Measurements from ENCODE around the gene RPL38.

The RPL38 gene

DNA sequence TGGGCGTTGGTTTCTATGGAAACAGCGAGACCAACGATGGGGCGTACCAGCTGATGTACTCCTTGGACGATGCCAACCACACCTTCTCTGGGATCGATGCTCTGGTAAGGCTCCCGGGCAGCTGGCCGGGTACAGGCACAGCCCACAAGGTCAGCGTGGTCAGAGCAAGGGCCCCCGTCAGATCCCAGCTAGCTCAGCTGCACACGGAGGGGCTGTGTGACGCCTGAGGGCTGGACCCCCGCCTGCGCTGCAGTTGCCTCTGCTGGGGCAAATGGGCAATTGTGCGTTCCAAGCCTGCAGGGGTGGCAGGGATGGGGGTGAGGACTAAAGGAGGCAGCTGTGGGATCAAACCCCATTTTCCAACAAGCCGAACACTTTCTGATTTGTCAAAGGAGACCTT, 27.4 kb downstream of the RPL38 start:
- DNase-seq: no peak

- no peak for DNase-seq
Observed at GRCh38 chr17:74231928-74232907, 28.7 kb downstream of the RPL38 start.

- DNase-seq: no peak
Observed at GRCh38 chr17:74233937-74234336, 30.5 kb downstream of the RPL38 start.

DNA sequence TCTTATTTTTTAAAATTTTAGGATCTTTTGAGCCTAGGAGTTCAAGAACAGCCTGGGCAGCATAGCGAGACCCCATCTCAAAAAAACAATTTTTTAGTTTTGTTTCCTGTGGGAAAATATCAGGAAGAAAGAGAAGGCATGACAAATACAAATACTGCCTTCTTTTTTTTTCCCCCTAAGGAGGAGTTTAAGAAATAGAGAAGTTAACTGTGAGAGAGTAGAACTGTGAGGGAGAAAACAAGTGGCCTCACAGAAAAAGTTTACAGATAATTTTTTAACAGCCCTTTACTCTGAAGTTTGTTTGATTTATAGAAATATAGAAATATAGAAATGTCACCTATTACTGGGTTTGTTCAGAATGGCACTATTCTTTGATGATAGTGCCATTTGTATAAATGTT, 31.0 kb downstream of the RPL38 start:
- DNase-seq: no peak

- DNase-seq: no peak
Observed at GRCh38 chr17:74235040-74235581, 31.6 kb downstream of the RPL38 start.

- DNase-seq: no peak
Observed at GRCh38 chr17:74235911-74236371, 32.5 kb downstream of the RPL38 start.

- no peak for DNase-seq
Observed at GRCh38 chr17:74237321-74237720, 33.8 kb downstream of the RPL38 start.

DNA sequence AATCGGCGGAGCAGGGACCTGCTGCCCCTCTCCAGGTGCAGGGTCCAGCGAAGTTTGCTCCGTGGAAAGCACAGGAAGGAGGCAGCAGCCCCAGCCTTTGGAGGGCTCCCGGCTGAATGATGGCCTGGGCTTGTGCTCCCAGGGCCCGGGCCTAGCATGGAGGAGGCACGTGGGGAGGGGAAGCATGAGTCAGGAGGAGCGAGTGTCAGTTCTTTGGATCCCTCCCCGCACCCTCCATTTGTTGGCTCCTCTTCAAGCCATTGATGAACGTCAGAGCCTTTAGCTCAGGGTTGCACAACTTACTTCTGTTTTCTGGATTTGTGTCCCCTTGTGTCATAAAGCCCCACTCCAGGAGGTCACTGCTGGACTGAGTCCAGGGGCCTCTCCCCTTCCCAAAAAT, 35.7 kb downstream of the RPL38 start:
- DNase-seq: no peak

GRCh38 chr17:74240618-74241205, 37.2 kb downstream of the RPL38 start:
- DNase-seq: no peak

DNA sequence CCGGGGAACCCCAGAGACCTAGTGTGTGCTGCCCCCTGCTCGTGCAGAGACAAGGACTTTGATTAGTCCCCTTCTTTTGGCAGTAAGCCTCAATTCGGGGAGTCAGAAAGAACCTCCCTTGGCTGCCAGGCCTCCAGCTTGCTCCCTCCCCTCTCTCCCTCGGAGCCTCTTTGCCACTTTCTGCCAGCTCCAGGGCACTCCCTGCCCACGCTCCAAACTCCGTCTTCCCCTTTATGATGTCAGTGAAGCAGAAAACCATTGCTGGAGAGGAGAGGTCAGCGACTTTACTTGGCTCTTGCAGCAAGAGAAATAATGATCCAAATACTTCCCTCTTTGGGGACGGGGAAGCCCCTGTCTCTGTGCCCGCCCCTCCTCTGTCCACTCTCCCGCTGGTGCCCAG, 38.0 kb downstream of the RPL38 start:
- no peak for DNase-seq

DNA sequence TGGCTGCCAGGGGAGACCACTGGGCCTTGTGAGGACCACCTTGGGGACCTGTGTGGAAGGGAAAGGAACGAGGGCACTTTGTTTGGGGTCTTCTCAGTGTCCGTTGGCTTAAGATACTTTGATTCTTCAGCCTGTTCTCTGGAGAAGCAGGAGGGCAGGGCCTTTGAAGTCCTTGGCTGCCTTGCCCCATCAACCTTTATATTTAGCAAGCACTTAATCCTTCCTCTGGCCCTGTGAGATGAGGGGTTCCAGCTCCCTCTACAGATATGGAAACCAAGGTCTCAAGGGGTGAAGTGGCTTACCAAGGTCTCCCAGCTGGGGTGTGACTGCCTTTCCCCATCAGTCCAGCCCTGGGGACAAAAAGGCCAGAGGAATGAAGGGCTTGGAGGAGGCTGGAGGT, 38.4 kb downstream of the RPL38 start:
- no peak for DNase-seq

GRCh38 chr17:74243013-74243755, 39.7 kb downstream of the RPL38 start:
- DNase-seq: no peak

DNA sequence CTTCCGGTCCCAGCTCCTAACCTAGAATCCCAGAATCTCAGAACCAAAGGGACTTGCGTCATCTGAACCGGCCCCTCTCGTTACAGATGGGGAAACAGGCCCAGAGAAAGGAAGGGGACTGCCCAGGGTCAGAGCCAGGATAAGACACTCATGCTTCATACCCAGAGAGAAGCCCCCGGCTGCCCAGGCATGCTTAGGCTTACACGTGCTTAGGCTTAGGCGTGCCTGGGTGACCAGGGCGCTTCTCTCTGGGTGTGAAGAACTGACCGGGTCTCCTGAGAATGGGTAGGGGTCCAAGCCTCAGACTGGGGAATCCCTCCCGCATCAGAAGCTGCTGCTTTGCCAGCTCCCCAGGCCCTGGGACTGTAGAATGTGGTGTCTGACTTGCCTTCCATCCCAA, 40.6 kb downstream of the RPL38 start:
- DNase-seq: no peak

DNA sequence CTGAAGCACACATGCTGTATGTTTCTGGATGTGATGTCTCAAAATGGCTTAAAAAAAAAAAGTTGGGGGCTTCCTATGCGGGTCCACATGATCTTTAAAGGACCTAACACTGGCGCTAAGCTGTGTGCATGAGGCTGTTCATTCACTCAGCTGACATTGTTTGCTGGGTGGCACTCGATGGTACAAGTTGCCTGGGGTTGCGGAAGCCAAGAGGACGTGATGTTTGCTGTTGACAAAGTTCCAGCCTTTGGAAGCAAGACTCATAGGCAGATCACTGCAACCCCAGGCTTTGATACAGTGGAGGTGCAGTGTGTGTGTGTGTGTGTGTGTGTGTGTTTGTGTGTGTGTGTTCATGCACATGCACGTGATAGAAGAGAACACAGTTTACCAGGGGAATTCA, 41.1 kb downstream of the RPL38 start:
- DNase-seq: no peak

GRCh38 chr17:74245145-74245831, 41.8 kb downstream of the RPL38 start:
- no peak for DNase-seq

- DNase-seq: no peak
Observed at GRCh38 chr17:74245871-74246270, 42.4 kb downstream of the RPL38 start.

DNA sequence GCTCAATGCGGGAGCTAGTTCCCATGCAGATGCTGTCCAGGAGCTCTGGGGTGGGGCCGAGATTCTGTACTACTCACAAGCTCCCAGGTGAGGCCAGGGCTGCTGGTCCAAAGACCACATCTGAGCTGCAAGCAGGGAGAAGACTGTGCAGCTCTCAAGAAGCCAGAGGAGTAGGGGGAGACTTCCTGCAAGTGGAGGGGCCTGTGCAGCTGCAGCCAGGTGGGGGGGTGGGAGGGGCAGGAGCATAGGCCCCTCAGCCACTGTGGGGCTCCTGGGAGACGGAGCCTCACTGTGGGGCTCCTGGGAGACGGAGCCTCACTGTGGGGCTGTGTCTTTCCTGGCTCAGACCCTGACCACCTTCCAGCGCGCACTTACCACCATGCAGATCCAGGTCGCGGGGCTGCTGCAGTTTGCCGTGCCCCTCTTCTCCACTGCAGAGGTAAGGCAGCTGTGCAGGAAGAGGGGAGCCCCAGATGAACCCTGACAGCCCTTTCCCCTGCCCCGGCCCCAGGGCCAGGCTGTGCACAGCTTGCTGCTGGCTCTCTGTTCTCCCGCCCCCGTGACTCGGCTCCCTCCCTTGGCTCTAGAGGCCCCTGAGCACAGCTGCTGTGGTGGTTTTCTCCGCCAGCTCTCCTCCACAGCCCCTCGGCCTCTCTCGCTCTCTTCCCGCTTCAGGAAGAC, 46.3 kb downstream of the RPL38 start:
- no peak for DNase-seq

DNA sequence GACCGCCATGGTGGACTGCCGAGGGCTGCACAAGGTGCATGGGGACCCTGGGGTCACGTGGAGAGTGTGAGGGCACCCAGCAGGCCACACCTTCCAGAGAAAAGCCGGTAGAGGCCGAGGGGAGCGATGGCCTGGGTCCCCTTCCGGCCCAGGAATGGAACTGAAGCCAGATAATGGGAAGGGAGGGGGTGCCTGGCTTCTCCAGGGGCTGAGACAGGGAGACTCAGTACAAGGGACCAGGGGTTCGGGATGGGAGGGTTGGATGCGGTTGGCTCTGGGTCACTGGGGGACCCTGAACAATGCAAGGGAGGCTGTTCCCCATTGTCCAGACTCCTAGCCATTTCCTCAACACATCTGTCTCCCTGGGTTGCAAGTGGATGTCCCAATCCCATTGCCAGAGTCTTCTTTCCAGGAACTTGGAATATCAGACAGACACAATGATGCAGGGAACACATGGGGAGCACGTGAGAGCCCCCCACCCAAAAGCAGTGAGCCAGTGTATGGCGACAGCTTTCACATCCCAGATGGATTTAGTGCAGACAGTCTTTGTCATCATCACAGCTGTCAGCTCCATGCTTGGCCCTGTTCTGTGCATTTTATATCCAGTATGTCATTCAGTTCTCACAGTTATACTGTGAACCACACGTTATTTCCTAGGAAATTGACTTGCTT, 47.0 kb downstream of the RPL38 start:
- no peak for DNase-seq

- no peak for DNase-seq
Observed at GRCh38 chr17:74251051-74251450, 47.6 kb downstream of the RPL38 start.

DNA sequence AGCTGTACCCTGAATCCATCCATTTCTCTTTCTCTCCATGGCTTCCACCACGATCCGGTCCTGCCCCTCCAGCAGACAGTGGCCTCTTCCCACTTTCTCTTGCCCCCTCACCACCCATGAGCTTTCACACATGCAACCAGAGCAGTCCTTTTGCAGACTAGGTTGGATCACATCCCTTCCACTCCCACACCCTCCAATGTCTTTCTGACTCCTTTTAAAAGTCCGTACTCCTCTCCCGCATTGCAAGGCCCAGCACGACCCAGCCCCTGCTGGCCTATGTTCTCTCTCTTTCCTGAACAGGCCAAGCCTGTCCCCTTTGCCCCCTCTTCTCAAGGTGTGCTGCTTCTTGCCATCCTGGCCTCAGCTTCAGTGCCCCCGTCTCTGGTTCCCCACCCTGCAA, 48.1 kb downstream of the RPL38 start:
- DNase-seq: no peak

GRCh38 chr17:74252211-74252610, 48.7 kb downstream of the RPL38 start:
- no peak for DNase-seq

DNA sequence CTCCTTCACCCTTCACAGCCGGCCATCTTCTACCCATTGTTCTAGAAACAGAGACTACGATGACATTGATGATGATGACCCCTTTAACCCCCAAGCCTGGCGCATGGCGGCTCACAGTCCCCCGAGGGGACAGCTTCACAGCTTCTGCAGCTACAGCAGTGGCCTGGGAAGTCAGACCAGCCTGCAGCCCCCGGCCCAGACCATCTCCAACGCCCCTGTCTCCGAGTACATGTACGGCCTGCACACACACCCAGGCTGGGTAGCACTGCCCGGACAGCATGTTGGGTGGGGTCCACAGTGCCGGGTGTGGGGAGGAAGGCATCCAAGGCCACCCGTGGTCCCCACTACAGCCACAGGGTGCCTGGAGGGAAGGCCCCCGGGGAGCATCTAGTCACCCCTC, 49.6 kb downstream of the RPL38 start:
- no peak for DNase-seq
